ENCODE data around the gene OR13C5. TPM values are rescaled to one million over a fixed set of nuclear protein-coding genes. Genes with fewer than 3 reads are reported as not detected.

The OR13C5 gene
- not detected in 2 replicates for total RNA-seq

GRCh38 chr9:104599313-104599712 lies at the start of gene OR13C5:
OR13C5 (minus strand) TSS chr9:104599413; CDS start chr9:104599413, 0 bp downstream.

GRCh38 chr9:104618104-104618503 lies 18.9 kb upstream of the OR13C5 start, which contains the start of gene OR13C9:
OR13C9 (minus strand) TSS chr9:104618204; CDS start chr9:104618204, 0 bp downstream.

GRCh38 chr9:104605527-104605926 lies 6.3 kb upstream of the OR13C5 start, which contains the start of gene OR13C2:
OR13C2 (minus strand) TSS chr9:104605627; CDS start chr9:104605627, 0 bp downstream.

GRCh38 chr9:104568868-104569267 lies 30.3 kb downstream of the OR13C5 start, which contains the start of gene OR13C8:
OR13C8 (plus strand) TSS chr9:104569168; CDS start chr9:104569168, 0 bp downstream.

Other genes starting within 250 kb of the OR13C5 start
- not detected in 2 replicates for gene OR13F1, start 95.2 kb downstream of the OR13C5 start, total RNA-seq
- gene OR13C4, start 72.2 kb downstream of the OR13C5 start, total RNA-seq, result not detected in 2 replicates
- gene OR13C3, start 62.6 kb downstream of the OR13C5 start, total RNA-seq, result not detected in 2 replicates
- not detected in 2 replicates for gene OR13C8, start 30.2 kb downstream of the OR13C5 start, total RNA-seq
- not detected in 2 replicates for gene OR13C2, start 6.2 kb upstream of the OR13C5 start, total RNA-seq
- 0.06 TPM in 1 of 2 replicates, not detected in the other for gene OR13C9, start 18.8 kb upstream of the OR13C5 start, total RNA-seq
- gene OR13D1, start 95.1 kb upstream of the OR13C5 start, total RNA-seq, result not detected in 2 replicates
- gene NIPSNAP3A, start 148.3 kb upstream of the OR13C5 start, total RNA-seq, result 82.7 and 112 TPM in 2 replicates
- gene NIPSNAP3B, start 164.7 kb upstream of the OR13C5 start, total RNA-seq, result 0.79 and 1.6 TPM in 2 replicates

Measured in aortic smooth muscle cell (primary cell).